Epithelial cell of esophagus (primary cell): ENCODE data around the gene GALNT13.

Source experiments
- DNase-seq: peaks from one replicate; pipeline ENCODE4 v3.0.0; 2010; ENCODE audit warnings: low read depth
- H3K4me3 ChIP-seq: 2 replicates; pipeline ENCODE4 v1.5.1; 2011; ENCODE audit warnings: mild to moderate bottlenecking, low read length, control low read depth
- TF ChIP-seq, protein P1 (sequence below): IDR thresholded peaks from 2 replicates; pipeline ENCODE4 v1.5.1; 2011; ENCODE audit warnings: low read depth, mild to moderate bottlenecking, low read length, control low read depth, inconsistent platforms; ENCODE audit not compliant: insufficient read depth; ENCODE audit errors: missing control alignments

Gene GALNT13

DNA sequence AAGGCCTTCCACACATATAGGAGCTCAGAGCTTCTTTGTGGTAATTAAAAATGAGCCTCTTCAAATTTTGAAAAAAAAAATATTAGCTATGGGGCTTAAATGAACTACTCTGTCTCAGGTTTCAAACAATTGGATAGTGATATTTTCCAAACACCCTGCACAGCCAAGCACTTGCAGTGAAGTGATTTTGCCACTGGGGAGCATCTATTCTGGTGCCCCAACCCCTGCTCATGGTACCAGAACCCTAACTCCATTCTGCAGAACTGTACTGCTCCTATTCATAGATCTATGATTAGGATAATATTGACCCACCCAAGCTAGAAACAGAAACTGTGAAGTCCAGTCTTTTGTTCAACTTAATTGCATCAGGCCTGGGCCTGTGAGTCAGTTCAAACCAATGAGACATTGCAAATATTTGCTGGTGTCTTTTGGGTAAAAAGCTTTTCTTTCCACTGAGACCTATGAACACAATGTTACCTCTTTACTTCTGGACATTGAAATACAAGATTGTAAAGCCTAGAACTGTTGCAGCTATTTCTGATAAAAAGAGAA, 324.0 kb downstream of the GALNT13 start:
- TF ChIP-seq, protein P1, sequence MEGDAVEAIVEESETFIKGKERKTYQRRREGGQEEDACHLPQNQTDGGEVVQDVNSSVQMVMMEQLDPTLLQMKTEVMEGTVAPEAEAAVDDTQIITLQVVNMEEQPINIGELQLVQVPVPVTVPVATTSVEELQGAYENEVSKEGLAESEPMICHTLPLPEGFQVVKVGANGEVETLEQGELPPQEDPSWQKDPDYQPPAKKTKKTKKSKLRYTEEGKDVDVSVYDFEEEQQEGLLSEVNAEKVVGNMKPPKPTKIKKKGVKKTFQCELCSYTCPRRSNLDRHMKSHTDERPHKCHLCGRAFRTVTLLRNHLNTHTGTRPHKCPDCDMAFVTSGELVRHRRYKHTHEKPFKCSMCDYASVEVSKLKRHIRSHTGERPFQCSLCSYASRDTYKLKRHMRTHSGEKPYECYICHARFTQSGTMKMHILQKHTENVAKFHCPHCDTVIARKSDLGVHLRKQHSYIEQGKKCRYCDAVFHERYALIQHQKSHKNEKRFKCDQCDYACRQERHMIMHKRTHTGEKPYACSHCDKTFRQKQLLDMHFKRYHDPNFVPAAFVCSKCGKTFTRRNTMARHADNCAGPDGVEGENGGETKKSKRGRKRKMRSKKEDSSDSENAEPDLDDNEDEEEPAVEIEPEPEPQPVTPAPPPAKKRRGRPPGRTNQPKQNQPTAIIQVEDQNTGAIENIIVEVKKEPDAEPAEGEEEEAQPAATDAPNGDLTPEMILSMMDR = no peak
- H3K4me3 ChIP-seq = no peak overlapping the region
- peak; percentile 32 for DNase-seq

DNA sequence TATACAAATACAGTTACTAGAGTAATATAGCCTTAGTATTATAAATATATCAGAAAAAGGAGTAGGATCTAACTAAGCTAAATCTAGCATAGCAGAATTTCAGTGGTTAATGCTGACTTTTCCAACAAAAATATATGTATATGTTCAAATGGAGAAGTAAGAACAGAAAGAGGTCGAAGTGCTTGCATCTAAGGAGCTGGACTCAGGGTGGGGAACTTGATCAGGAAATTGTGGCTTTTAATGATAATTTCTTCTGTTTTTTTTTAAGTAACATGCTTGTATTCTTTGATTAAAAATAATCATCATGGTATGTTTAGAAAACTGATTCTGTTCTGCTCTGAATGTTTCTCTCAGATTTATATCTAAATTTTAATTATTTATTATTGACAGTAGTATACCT, 327.1 kb downstream of the GALNT13 start:
- H3K4me3 ChIP-seq = no peak overlapping the region
- TF ChIP-seq, protein P1 = no peak
- DNase-seq = no peak

DNA sequence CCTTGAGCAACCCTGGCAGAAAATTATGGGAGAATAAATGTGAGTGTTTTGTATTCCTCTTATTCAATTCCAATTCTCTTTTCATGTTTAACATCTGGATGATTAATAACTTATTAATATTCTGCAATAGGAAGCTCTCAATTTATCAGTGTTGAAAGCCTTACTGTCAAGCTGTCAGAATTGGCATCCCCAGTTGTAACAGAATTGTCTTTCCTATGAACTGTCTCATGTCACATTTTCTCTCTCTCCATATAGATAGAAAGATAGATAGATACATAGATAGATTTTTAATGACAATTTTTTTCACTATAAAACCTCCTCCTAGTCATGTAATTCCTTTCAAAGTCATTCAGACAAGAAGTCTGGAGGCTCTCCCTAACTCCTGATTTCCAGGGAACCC, 331.5 kb downstream of the GALNT13 start:
- TF ChIP-seq, protein P1 = no peak

DNA sequence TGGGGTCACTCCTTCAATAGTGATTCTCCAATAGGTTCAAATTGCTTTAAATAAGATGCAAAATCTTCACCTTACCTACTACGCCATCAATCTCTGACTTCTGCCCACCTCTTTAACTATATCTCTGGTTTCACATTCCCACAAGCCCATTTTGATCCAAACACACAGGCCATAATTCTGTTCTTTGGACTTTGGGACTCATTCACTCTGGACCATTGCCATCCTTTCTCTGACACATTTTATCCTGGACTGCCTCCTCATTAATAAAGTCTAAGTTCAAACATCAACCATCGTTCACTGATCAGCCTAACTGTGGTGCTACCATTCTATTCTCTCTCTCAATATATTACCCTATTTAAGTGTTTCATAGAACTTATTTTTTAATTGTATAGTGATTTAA, 332.2 kb downstream of the GALNT13 start:
- no peak overlapping the region for H3K4me3 ChIP-seq
- no peak for DNase-seq
- TF ChIP-seq, protein P1 = no peak

More for the DNA sequence above, 331.5 kb downstream of the GALNT13 start:
- no peak for DNase-seq
- no peak overlapping the region for H3K4me3 ChIP-seq

DNA sequence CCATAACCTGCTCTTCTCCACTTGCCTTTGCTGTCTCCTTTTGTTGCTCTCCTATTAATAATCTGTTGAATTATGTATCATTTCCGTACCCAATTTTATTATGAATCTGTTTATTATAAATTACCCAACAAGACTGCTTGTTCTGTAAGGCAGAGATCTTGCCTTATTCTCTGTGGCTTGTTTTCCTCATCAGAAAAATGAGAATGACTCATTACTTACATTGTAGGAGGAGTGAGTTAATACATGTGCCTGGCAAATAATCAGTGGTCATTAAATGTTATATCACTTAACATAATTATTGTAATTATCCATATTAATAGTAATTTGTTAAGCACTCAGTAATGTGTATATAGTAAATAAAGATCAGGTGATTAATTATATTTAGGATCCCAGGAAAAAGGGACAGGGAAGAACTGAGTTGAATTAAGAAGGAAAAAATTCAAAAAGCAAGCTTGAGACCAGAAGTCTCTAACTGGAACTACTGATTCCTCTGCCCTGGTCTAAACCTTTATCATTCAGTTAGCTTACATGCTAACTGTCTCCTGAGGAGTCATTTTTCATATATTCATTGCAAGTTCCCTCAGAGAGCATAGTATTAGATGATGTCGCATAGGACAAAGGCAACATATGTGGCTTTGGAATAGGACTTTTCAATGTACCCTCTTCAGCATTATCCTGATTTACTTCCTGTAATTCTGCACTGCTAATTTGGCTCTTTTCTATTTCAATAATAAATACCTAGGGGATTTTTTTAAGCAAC, 335.7 kb downstream of the GALNT13 start:
- TF ChIP-seq, protein P1 = no peak
- H3K4me3 ChIP-seq = no peak overlapping the region
- peak; percentile 31 for DNase-seq

DNA sequence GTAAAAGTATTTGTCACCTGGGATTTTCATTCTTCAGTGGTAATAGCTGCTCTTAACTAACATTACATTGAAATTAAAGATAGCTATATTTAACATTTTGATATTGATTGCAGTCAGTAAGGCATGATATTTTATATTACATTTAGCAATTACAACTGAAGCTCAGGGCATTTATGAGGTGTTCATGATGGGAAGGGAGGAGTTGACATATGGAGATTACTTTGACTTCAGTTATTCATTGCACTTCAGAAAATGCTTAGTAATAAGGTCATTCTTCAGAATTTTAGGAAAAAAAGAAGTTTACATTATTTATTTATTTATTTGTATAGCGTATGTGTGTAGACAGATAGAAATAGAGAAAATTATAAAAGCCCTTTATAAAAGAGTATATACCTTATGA, 352.0 kb downstream of the GALNT13 start:
- H3K4me3 ChIP-seq = no peak overlapping the region
- TF ChIP-seq, protein P1 = no peak
- DNase-seq = no peak

DNA sequence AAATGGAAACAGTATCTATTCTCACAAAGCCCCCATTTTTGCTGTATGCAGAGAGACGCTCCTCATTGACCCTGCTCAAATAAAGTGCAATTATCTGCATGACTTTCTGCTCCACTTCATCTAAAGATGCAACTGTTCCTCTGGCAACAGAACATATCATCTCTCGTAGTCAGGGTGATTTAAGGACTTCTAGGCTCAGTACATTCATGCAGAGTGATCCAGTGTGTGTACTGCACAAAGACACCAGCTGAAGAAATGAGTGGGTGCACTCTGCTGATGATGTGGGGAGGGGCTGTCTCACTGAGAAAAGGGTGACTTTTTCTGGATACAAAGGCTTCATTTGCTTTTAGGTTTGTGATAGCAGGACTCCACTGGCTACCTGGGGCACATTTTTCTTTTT, 355.2 kb downstream of the GALNT13 start:
- DNase-seq = no peak
- TF ChIP-seq, protein P1 = no peak
- no peak overlapping the region for H3K4me3 ChIP-seq
